Jurkat, Clone E6-1 (cell line): ENCODE results near the gene TCEA2.
"Not testable (repeated sequence)": the region's sequence is repeated elsewhere in the genome, so short reads cannot be mapped to it uniquely, and the experiment has no call there.

Experiments
- DNase-seq: peaks from one replicate; pipeline ENCODE4 v3.0.0-alpha.2; 2011; ENCODE audit warnings: low read depth, low spot score
- H3K4me3 ChIP-seq: 2 replicates; pipeline ENCODE4 v1.5.1; 2011; ENCODE audit warnings: mild to moderate bottlenecking, low read length, control low read depth, moderate library complexity

TCEA2 gene

DNA sequence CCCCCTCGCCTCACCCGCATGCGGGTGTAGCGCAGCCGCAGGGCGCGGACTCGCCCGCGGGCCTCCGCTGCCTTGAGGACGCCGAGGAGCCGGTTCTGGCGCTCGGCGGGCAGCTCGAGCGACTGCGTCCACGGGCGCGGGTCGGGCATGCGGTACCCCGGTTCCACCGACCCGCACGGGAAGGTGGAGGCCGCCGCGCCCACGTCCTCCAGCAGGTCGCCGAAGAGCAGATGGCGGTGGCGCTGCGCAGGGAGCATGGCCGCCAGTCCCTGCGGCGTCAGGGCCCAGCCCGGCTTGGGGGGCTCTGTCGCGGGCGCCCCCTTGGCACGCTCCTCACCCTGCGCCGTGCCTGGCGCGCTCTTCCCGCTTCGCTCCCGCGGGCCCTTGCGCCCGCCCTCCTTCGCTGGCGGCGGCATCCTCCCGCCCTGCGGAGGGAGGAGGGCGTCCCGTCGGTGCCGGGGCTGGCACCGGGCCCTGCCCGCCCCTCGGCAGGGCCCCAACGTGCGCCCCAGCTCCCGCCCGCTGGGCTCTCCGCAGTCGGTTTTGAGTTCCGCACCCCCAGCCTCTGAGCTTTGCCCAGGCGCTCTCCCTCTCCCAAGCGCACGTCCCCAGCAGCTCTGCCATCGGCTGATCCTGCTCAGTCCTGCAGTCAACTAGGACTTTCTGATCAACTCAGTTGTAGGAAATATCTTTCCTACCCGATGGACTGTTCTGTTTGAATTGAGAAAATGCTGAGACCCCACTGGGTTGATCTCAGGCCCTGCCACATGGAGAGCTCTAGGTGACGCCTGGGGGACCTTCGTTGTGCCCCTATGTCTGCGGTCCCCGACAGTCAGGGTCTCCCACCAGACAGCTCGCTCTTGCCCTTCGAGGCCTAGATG is 21.0 kb downstream of the TCEA2 start, which contains the start of gene LKAAEAR1:
Gene LKAAEAR1 (minus strand): TSS at position 595 of the 881 bp plus-strand sequence. CDS start 179 bp downstream, at position 416.
- DNase-seq: no peak
- peak within 1 kb of the TSS; percentile 47 for H3K4me3 ChIP-seq

DNA sequence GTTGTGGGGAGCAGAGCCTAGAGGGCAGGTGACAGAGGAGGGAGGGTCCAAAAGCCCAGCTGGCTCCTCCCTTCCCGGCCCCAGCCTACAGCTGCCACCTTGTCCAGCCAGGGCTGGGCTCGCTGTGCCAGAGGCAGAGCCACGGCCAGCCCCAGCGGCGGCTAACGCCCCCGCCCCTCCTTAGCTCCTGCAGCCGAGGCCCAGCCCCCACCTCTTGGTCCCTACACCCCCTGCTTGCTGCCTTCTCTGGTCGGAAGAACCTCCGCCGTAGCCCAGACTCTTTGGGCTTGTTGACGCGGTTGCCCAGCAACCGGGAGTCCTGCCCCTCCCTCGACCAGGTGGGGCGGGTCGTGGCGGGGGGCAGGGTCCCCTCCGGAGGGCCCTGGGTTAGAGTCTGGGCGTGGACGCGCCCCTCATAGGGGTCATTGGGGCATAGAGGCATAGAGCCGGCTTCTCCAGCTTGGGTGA is 21.7 kb downstream of the TCEA2 start:
- no peak overlapping the region for H3K4me3 ChIP-seq
- no peak for DNase-seq

DNA sequence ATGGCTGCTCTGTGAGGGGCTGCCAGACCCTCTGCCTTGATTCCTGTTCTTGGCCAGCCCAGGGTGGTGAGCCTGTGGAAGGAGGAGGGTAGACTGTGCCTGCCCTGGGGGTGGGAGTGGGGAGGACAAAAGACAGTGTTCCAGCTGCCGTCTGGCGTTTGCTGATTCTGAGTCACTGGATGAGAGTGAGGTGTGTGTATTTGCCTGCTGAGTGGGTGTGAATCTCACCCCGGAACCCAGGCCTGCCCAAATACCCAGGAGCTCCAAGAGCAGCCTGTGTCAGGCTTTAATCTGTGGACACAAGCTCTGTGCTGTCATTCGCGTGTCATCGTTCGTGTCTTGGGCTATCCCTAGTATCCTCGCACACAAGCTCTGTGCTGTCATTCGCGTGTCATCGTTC is 23.8 kb downstream of the TCEA2 start:
- no peak for DNase-seq

DNA sequence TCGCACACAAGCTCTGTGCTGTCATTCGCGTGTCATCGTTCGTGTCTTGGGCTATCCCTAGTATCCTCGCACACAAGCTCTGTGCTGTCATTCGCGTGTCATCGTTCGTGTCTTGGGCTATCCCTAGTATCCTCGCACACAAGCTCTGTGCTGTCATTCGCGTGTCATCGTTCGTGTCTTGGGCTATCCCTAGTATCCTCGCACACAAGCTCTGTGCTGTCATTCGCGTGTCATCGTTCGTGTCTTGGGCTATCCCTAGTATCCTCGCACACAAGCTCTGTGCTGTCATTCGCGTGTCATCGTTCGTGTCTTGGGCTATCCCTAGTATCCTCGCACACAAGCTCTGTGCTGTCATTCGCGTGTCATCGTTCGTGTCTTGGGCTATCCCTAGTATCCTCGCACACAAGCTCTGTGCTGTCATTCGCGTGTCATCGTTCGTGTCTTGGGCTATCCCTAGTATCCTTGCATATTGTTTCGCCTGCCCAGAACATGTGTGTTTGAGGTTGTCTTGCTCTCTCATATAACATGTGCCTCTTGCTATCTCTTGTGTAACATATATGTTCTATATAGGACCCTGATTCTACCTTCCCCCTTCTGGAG is 24.3 kb downstream of the TCEA2 start:
- not testable (repeated sequence) for H3K4me3 ChIP-seq, DNase-seq

More for the DNA sequence above, 23.8 kb downstream of the TCEA2 start:
- no peak overlapping the region for H3K4me3 ChIP-seq

DNA sequence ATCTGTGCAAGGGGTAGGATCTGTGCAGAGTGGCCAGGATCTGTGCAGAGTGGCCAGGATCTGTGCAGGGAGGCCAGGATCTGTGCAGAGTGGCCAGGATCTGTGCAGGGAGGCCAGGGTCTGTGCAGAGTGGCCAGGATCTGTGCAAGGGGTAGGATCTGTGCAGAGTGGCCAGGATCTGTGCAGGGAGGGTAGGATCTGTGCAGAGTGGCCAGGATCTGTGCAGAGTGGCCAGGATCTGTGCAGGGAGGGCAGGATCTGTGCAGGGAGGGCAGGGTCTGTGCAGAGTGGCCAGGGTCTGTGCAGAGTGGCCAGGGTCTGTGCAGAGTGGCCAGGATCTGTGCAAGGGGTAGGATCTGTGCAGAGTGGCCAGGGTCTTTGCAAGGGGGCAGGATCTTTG is 25.6 kb downstream of the TCEA2 start:
- DNase-seq, H3K4me3 ChIP-seq: not testable (repeated sequence)

DNA sequence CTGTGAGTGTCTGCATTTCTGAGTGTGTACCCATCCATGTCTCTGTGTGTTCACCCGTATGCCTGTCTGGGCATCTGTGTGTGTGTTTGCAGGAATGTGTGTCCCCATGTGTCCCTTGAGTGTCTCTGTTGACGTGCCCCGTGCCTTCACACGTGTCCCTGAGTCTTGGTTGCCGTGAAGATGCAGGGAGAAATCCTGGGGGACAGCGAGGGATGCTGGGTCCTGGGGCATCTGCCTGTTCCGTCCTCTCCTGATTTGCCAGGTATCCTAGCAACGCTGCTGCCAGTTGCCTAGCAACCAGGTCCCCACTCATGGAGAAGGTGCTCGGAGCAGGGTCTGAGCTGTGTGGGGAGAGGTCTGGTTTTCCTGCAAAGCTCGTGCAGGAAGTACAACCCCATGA is 27.2 kb downstream of the TCEA2 start:
- no peak overlapping the region for H3K4me3 ChIP-seq
- DNase-seq: no peak

DNA sequence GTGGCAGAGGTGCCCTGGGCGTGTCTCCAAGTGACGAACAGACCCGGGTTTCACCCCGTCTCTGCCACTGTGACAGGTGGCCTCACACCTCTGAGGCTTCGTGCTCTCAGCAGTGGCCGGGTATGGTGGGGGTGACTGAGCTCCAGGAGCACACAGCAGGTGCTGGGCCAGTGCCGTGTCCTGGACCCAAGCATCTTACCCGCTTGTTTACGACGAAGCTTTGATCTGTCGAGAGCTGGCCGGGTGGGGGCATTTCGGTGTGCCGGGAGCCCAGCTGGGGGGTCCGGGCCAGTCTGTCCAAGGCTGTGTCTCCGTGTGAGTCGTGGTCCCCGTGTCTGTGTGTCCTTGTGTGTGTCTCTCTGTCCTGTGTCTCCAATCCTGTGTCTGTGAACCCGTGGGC is 28.3 kb downstream of the TCEA2 start:
- H3K4me3 ChIP-seq: no peak overlapping the region
- no peak for DNase-seq

DNA sequence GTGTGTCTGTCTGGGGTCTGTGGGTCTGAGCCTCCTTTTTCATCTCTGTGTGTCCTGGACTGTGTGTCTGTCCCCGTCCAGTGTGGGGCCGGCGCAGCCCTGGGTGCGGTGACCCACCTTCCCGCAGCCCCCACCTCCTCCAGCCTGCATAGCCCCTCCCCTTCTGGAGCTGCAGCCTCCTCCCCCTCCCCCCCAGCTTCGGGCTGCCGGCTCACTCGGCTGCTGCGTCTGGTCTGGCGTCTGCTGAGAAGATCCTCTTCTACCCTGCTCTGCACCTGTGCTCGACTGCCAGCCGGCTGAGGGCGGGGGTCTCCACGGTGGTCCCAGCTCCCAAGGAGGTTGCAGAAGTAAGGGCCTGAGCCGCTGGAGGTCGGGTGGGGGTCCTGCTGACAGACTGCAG is 28.8 kb downstream of the TCEA2 start:
- no peak for DNase-seq
- H3K4me3 ChIP-seq: no peak overlapping the region

DNA sequence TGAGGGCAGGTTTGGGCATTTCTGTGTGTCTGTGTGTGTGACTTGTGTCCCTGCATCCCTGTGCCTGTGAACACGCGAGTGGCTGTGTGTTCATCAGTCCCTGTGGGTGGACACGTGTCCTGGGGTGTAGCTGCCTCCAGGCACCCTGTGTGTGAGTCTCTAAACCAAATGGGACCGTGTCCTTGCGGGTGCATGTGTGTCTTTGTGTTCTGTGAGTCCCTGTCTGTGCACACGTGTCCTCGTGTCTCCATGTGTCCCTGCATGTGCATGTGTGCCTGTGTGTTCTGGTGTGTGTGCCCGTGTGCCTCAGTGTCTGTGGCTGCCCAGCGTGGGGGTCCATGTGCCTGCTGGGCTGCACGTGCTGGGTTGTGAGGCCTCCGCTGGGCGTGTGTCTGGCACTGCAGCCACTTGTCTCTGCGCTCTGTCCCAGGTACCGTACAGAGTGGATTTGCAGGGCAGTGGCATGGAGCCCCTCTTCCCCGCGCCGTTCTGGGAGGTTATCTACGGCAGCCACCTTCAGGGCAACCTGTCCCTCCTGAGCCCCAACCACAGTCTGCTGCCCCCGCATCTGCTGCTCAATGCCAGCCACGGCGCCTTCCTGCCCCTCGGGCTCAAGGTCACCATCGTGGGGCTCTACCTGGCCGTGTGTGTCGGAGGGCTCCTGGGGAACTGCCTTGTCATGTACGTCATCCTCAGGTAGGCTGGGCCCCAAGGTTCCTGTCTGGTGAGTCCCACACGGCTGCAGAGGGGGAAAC is 29.4 kb downstream of the TCEA2 start:
- DNase-seq: no peak
- H3K4me3 ChIP-seq: peak overlapping the region; percentile 15

DNA sequence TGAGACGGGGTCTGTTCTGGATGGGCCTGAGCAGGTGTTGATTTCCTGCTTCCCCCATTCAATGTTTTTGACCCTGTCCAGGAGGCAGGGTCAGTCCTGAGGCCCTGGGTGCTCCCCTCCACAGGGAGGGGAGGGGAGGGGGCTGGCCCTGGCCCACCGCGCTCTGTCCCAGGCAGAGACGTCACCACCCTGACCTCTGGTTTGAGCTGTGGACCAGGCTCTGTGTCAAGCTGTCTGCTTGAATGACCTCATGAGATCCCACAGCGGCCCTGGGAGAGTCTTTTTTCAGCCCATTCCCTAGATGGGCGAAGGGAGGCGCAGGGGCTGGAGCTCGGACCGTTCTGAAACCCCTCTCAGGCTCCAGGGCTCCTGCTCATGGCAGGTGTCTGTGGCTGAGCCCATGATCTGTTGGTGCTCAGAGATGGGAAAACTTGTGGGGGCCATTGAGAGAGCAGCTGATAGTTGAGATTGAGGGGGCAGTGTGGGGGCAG is 30.1 kb downstream of the TCEA2 start:
- DNase-seq: no peak
- no peak overlapping the region for H3K4me3 ChIP-seq

DNA sequence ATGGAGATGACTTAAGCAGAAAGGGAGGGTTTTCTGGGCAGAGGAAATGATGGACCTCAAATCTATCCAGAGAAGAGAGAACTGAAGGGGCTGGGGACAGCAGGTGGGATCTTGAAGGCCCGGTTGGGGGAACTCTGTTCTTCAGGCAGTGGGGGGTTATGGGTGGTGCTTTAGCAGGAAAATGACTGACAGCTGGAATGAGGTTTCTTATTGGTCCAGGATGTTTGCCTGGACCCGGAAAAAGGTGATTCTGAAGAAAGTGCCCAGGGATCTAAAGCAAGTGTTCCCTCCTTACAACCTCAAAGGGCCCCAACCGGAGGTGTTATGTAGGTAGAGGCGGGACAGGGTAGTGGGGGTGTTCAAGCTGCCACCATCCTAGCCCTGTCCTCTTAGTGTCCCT is 32.5 kb downstream of the TCEA2 start:
- no peak for DNase-seq
- H3K4me3 ChIP-seq: no peak overlapping the region

DNA sequence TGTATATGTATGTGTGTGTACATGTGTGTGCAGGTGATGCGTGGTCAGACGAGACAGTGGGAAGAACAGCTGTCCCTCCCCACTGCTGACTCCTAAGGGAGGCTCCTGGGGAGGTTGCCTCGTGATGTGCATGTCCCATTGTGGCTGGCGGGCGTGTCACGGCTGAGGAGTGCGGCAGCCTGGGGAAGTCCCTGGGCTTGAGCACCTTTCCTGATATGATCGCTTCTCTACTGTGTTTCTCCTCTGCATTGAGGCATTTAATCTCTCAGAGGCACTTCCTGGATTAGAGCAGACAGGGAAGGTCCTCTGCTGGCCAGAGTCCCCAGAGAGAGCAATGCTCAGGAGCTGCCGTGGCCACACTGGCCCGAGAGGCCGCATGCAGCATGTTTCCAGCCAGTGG is 32.9 kb downstream of the TCEA2 start:
- DNase-seq: no peak
- no peak overlapping the region for H3K4me3 ChIP-seq

DNA sequence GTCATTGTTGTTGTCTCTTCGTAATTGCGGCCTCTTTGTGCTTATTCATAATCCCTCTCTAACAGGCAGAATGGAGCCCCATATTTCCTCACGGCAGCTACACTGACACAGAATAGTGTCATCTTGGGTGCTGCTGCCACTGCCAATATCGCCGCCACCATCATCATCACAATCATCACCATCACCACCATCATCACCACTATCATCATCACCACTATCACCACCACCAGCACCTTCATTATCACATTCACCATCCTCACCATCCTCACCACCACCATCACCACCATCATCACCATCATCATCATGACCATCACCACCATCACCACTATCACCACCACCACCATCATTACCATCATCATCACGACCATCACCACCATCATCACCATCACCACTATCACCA is 33.5 kb downstream of the TCEA2 start:
- no peak overlapping the region for H3K4me3 ChIP-seq
- DNase-seq: no peak

DNA sequence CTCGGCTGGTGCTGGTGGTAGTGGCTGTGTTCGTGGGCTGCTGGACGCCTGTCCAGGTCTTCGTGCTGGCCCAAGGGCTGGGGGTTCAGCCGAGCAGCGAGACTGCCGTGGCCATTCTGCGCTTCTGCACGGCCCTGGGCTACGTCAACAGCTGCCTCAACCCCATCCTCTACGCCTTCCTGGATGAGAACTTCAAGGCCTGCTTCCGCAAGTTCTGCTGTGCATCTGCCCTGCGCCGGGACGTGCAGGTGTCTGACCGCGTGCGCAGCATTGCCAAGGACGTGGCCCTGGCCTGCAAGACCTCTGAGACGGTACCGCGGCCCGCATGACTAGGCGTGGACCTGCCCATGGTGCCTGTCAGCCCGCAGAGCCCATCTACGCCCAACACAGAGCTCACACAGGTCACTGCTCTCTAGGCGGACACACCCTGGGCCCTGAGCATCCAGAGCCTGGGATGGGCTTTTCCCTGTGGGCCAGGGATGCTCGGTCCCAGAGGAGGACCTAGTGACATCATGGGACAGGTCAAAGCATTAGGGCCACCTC is 35.5 kb downstream of the TCEA2 start:
- no peak for DNase-seq
- H3K4me3 ChIP-seq: no peak overlapping the region

DNA sequence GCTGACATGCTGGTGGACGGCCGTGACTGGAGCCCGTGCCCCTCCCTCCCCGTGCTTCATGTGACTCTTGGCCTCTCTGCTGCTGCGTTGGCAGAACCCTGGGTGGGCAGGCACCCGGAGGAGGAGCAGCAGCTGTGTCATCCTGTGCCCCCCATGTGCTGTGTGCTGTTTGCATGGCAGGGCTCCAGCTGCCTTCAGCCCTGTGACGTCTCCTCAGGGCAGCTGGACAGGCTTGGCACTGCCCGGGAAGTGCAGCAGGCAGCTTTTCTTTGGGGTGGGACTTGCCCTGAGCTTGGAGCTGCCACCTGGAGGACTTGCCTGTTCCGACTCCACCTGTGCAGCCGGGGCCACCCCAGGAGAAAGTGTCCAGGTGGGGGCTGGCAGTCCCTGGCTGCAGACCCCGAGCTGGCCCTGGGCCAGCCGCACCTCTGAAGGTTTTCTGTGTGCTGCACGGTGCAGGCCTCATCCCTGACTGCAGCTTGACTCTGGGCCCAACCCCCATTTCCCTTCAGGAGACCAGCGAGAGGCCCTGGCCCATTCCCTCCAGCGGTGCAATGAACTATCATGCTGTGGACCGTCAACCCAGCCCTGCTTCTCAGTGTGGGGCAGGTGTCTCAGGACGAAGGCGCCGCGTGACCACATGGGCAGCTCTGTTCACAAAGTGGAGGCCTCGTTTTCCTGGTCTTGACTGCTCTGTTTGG is 36.2 kb downstream of the TCEA2 start:
- H3K4me3 ChIP-seq: no peak overlapping the region
- no peak for DNase-seq

DNA sequence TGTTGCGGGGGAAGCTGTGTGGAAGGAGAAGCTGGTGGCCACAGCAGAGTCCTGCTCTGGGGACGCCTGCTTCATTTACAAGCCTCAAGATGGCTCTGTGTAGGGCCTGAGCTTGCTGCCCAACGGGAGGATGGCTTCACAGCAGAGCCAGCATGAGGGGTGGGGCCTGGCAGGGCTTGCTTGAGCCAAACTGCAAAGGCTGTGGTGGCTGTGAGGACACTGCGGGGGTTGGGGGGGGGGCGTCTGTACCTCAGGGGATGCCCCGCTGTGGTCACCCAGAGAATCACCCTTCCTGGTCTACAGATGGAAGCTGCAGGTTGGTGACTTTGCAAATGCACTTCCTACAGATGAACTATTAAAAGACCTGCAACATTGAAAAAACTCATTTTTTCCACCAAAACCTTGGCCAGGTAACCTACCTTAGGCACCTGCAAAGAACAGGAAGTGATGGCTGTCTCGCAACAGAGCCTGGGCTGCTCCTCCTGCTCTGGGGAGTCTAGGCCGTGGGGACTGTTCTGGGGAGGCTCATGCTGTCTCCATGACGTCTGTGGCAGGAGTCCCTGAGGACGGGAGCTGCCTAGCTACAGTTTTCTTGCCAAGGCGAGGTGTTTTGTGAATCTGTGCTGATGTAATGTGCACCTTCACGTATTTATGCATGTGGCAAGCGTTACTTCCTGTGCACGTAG is 37.0 kb downstream of the TCEA2 start:
- no peak overlapping the region for H3K4me3 ChIP-seq
- no peak for DNase-seq

DNA sequence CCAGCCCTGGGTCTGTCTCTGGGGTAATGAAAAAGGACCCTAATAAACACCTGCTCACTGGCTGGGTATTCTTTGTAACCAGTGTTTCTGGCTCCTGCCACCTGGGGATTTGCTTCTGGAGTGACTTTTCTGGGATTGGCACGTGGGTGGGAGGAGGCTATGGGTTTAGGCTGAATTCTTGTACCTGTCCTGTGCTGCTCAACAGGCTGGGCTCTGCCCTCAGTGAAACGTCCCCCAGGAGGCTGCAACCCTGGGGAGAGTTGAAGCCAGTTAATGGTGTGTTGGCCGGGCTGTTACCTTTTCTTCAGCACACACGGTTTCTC is 37.5 kb downstream of the TCEA2 start:
- no peak for DNase-seq
- H3K4me3 ChIP-seq: no peak overlapping the region

DNA sequence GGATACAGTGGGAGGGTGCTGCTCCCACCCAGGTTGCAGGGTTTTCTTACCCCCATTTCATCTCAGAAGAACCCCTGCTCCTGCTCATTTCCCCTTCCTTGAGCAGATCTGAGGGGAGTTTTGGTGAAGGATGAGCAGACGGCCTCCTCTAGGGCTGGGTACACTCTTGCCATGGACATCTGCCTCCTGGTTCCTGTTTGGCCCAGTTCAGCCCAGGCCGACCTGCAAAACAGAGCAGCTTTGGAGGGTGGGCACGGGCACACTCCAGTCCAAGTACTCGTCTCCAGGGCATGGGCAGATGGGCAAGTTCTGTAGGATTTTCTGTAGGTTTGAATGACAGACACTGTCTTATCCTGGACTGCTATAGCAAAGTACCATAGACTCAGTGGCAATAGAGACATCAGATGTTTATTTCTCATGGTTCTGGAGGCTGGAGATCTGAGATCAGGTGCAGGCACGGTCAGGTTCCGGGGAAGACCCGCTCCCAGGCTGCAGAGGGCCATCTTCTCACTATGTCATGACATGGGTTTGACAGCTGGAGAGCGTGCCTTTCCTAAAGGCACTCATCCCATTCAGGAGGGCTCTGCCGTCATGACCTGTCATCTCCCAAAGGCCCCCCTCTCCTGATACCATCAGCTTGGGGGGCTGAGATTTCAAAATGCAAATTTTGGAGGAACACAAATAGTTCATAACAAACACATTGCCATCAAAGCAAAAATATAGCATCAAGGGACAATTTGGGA is 38.1 kb downstream of the TCEA2 start:
- no peak overlapping the region for H3K4me3 ChIP-seq

More for the DNA sequence above, 38.1 kb downstream of the TCEA2 start:
- DNase-seq: no peak
